OCI-M2 (cell line): ENCODE results near the gene PIGK.

Source experiments
- DNase-seq: peaks from one replicate; lab custom pipeline; 2025; ENCODE audit not compliant: unreplicated experiment; lab: John Stamatoyannopoulos, UW

PIGK gene

DNA sequence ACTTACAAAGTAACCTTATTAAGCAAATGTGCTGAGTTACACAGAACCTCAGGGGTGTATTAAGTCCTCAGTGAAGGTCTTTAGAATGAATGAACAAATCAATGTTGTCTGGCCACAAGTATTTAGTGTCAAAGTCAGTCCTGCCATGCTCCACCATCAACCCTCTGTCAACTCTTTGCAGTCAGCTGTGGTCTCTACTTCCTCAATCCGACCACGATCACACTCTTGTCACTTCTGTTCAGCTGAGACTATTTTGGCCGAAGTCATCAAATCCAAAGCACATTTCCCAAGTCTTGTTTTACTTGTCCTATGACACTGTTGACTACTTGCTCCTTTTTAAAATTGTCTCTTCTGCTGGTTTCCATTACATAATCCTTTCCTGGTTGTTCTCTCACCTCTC is 178.4 kb downstream of the PIGK start:
- no peak for DNase-seq

- DNase-seq = no peak
Measured at GRCh38 chr1:77039739-77040138, 179.5 kb downstream of the PIGK start.

DNA sequence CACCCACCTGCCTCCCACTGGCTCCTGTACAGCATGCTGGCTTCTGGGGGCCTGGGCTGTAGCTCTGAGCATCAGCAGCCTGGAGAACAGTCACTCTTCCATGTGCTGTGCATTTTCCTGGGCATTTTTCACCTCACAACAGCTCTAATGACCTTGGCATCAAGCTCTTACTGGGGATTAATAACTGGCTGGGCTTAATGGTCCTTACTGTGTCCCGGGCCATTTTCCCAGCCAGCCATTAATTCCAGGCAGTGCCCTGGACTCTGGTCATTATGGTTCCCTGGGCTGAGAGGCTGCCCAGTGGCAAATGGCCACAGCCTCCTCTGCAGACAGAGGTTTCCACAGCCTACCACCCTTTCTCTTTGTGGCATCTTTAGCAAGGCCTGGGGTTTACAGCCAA is 180.1 kb downstream of the PIGK start:
- DNase-seq = no peak
